HPDE6-E6E7 (cell line): ENCODE measurements around the gene PARVG.

Experiments
- DNase-seq: peaks from one replicate; pipeline ENCODE4 v3.0.0; 2011; ENCODE audit warnings: missing footprints; ENCODE audit errors: extremely low spot score

Gene PARVG

DNA sequence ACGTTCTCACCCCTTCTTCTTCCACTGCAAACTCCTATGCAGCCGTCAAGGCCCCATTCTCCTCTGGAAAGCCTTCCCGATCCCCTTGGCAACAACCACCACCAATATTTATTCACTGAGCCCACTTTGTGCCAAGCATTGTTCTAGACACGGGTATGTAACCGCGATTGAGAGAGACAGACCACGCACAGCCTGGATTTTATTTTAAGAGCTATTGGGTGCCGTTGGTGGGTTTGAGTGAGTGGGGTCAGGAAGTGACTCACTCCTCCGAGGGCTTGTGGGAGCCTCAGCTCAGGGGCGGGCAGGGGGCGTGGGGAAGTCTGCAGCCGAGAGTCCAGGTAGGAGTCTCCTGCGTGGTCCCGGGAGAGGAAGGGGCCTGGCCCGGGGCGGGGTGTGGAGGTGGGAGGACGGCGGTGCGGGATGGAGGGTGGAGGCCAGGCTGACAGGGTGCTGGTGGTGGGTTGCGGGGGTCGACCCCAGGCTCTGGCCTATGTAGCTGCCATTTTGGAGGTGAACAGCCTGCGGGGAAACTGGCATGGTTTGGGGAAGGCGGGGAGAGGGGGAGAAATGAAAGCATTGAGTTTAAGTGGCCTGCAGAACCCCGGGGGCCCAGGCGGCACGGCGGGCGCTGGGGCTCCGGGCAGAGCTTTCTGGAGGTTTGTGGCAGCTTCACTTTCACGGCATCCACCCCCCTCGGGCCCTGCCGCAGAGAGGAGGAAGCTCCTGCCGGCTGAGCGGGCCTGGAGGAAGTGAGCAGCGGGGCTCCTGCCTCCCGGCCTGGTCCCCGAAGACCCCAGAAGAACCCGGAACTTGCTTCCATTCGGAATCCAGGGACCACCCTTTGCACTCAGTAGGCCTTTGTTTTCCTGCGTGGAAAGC, 547 bp downstream of the PARVG start:
- no peak for DNase-seq

DNA sequence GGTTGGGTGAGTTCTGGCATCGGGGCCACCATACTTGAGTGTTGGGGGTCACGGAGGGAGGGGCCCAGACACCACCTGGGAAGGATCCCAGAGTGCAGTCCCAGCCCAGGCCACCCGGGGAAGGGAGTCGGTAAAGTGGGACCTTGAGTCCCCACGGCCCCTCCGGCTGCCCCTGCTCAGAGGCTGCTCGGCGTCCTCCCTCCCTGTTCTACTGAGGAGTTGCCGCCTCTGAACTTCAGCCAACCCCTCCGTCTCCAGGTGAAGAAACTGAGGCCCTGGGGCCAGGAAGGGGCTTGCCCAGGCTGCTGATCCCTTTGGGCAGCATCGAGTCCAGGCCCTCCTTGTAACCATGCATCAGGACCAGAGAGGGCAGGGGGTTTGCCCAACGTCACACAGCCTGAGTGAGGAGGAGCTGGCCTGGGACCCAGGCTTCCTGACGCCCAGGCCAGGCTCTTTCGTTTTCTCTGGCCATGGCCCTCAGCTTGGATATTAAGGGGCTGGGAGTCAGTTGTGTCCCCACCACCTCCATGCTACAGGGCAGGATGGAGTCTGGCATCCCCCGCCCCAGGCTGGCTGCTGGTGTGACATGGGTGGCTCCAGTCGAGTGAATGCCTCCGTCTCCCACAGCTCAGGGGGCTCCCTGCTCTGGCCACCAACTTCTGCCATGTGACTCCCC, 1.3 kb downstream of the PARVG start:
- no peak for DNase-seq

DNA sequence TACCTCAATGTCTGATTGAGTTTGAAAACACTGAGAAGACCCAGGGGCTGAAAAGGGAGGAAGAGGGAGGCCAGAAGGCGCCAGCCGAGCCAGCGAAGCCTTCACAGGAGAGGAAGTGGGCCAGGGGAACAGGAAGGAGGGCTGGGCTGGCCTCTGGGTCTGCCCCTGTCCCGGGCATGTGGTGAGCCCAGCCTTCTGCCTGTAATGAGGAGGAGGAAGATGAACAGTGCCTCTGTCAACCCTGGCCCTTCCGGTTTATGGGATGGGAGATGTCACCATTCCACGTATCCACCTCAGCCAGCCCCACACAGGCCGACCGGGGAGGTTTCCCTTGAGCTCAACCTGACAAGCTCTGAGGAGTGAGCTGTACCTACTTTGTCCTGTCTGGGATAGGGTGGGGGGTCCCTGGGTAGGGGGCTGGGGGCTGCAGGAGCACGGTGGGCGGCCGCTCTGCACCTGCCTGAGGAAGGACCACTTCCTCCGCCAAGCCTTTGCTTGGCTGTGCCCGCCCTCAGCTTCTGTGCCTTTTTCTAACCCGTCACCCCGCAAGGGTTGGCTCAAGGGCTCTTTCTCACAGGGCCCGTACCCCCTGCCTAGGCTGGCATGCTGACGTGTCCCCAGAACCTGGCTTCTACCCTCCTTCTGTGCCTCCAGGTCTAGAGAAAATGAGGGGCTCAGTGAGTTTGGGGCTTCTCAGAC, 2.0 kb downstream of the PARVG start:
- no peak for DNase-seq

DNA sequence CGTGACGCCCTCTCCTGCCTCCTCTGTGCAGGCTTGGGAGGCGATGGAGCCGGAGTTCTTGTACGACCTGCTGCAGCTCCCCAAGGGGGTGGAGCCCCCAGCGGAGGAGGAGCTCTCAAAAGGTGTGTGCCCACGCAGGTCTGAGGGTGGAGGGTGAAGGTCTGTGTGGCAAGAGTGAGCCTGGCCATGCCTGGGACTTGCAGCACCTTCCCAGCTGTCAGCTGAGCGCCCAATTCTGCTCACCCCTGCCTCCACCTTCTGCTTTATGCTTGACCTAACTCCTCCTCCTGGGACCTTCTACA, 2.5 kb downstream of the PARVG start:
- DNase-seq = no peak

DNA sequence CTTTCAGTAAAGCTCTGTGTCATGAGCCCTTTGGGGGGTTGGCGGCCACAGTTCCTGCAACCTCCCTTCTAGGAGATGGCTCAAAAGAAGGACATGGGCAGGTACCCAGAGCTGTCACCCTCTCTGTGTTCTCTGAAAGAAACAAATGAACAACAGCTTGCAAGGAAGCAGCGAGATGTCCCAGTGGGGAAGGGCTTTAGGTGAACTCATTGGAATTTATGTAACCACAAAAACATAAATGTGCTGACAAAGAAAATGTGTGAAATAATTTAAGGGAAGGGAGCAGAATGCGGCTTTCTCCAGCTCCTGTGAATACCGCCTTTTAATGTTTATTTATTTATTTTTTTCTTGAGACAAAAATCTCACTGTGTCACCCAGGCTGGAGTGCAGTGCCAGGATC, 3.3 kb downstream of the PARVG start:
- no peak for DNase-seq

DNA sequence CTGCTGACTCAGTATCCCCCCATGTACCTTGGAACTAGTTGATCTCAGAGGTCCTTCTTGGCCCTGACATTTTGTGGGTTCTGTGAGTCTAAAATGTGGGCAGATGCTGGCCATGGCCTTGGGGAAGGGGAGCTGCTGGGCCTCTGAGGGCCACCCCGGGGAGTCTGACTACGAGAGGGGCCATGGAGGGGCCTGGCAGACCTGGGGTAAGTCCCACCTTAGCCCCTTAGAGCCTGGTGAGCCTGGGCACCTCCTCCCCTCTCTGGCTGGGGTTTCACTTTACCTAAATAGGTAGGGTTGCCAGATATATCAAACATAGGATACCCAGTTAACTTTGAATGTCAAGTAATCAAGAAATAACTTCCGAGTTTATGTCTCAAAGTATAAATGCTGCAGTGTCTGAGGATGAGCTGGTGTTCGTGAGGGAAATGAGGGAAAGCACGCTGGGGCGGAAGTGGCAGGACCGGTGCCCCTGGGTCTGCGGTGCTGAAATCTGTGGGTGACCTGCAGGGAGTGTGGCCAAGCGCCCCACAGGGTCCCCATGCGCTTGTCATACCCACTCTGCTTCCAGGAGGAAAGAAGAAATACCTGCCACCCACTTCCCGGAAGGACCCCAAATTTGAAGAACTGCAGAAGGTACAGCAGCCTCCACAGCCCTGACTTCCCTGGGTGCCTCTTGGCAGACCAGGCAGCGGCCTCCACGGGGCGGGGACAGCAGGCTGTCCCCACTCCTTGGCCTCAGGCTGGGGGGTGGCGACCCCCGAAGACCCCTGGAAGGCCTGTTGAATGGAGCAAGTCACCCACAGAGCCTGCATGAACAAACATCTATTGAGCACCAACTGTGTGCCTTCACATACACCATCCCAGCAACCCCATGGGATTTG, 4.8 kb downstream of the PARVG start:
- DNase-seq = no peak

DNA sequence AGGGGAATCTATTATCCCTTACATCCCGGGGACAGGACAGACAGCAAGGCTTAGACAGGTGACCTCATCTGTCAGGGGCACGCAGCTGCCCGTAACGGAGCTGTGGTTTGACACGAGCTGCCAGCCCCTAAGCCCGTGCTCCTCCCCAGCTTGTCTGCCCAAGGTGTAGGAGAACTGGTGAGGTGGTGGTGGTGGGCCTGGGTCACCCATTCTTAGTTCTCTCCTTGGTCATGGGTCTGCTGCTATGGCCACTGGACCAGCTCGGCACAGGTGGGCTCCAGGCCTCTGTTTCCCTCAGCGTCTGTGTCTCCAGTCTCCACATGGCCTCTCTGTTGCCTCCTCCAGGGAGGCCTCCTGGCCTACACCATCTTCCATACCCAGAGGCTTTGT, 5.4 kb downstream of the PARVG start:
- DNase-seq = no peak

DNA sequence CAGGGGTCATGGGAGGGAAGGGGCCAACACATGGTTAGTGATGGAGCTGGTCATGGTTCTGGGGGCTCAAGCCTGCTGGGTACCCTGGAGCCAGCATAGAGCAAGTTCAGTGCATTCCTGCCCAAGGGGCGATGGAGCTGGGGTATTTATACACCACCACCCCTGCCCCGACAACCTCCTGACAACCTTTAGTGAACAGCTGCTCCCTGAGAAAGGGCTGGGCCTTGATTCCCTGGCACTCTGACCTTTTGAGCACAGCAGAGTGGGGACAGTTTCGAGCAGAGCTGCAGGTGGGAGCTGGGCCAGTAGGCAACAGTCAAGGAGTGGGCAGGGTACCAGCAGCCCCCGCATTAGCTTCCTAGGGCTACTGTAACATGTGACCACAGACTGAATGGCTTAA, 6.0 kb downstream of the PARVG start:
- DNase-seq = no peak

DNA sequence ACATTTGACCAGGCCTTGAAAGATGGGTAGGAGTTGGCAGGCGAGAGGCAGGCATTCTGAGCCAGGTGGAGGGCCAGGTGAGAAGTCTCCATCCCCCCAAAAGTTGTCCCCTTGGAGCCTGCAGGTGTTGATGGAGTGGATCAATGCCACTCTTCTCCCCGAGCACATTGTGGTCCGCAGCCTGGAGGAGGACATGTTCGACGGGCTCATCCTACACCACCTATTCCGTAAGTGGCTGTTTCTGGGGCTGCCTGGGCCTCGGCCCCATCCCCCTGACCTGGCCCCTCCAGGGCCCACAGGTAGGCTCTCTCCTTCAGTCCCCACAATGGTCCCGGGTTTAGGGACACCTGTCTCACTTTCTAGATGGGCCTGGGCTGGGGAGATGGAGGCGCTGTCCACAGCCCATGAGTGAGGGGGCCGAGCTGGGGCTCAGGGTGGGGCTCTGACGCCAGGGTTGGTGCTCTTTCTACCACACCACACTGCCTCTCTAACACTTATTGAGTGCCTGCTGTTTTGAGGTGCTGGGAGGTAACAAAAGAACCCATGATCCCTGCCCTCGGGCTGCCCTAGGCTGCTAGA, 7.0 kb downstream of the PARVG start:
- DNase-seq = no peak

DNA sequence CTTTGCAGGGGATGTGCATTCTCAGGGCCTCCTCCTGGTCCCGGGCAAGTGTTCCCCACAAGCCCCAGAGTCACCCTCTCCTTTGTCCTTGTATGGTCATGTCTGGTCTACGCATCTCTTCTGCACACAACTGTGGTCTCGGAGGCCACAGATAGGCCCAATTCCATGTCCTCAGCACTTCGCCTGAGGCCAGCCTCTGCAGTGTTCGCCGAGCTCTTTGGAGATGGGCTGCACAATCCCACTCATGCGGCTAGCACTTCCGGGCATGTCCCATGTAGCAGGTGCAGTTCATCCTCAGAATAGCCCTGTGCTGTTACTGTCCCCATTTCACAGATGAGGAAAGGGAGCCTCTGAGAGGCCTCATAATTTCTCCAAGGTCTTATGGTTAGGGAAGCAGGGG, 7.6 kb downstream of the PARVG start:
- DNase-seq = no peak

DNA sequence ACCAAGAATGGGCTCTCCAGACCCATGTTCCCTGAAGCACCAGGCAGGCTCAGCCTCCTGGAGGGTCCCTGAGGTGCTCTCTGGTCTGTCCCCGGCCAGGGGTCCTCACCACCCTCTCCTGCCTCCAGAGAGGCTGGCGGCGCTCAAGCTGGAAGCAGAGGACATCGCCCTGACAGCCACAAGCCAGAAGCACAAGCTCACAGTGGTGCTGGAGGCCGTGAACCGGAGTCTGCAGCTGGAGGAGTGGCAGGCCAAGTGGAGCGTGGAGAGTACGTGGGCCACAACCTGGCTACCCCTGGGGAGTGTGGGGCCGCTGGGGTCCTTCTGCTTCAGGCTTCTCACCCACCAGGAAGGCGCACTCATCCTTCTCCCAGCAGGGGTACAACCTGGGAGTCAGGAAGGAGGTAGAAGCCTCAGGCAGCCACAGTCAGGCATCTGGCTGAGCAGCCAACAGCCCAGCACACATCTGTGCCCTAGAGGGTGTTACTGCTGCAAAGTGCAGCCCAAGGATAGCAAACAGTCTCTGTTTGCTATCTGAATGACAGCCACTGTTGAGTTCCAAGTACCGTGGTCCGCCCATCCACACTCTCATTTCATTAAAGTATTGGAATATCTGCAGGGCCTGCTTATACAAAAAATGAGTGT, 8.4 kb downstream of the PARVG start:
- DNase-seq = no peak

DNA sequence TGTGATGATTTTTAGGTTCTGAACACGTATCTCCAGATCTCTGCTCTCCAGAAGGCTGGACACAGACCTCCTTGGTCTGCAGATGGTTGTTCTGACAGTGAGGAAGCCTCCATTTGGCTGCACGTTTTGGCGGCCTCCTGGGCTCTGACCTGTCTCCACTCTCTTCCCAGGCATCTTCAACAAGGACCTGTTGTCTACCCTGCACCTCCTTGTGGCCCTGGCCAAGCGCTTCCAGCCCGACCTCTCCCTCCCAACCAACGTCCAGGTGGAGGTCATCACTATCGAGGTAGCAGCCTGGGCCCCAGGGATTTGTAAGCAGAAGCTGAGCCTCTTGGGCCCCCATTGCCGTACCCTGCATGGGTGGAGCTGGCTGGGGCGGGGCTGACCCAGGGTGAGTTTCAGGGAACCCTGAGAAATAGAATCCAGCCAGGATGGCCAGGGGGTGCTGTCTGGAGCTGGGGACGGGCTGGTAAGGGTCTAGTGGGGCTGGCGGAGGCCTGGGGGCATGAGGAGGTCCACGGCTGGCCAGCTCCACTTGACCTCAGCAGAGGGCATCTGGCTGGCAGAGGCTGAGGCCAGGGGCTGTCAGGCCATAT, 9.8 kb downstream of the PARVG start:
- no peak for DNase-seq

DNA sequence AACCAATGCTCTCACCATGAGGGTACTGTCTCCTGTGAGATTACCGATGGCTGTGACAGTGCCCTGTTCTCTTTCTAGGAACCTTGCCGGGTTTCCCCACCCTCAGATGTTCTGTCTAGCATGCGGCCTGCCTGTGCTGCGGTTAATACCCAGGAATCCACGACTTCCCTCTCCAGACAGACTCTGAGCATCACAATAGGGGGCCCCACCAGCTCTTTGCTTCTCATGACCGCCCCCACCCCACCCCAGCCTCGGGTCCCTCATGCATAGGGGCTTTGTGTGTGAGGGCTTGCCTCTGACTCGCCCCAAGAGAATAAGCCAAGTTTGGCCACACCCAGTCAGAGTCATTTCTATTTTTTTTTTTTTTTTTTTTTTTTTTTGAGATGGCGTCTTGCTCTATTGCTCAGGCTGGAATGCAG, 10.3 kb downstream of the PARVG start:
- DNase-seq = no peak

DNA sequence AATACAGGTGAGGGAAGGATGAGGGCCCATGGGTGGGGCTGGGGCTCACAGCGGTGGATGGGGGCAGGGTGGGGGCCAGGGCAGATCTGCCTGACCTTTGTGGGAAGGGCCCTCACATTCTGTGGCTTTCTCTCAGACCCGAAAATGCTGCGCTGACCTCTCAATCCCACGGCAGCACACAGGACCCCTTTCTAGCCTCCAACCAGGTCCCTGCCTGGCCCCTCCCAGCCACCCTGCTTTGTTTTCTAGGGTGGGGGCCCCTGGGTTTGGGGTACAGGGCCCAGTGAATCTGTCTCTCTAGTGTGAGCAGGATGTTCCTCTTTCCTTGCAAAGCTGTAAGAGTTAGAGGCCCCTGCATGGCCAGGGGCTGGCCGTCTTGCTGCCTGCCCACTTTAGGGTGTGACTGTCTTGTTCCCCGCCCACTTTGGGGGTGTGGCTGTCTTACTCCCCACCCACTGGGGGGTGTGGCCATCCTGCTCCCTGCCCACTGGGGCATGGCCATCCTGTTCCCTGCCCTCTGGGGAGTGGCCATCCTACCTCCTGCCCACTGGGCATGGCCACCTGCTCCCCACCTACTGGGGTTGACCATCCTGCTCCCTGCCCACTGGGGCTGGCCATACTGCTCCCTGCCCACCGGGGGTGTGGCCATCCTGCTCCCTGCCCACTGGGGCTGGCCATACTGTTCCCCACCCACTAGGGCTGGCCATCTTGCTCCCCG, 11.5 kb downstream of the PARVG start:
- no peak for DNase-seq

DNA sequence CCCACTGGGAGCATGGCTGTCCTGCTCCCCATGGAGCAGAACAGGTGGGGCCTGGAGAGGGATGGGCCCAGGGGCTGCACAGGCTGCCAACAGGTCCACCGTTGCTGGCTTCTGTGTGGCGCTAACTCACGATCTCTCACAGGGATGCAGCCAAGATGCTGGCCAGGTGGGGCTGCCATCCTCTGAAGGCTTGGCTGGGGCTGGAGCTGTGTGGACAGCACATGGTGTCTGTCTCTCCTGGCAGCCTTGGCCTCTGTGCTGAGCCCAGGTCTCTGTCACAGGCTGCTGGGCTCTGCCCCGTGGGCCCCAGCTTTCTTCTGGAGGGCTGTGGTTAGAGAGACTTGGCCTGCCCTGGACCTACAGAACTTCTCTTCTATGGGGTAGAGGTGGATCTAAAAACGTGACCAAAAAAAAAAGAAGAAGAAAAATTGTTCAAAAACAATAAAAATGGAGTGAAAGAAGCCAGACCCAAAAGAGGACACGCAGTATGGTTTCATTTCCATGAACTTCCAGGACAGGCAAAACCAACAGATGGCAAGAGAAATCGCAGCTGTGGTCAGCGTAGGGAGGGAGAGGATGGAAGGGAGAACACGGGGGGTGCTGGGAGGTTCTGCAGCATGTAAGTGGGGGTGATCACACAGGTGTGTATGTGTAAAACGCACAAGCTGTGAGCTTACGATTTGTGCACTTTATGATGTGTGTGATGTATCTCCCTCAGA, 12.2 kb downstream of the PARVG start:
- DNase-seq = no peak

DNA sequence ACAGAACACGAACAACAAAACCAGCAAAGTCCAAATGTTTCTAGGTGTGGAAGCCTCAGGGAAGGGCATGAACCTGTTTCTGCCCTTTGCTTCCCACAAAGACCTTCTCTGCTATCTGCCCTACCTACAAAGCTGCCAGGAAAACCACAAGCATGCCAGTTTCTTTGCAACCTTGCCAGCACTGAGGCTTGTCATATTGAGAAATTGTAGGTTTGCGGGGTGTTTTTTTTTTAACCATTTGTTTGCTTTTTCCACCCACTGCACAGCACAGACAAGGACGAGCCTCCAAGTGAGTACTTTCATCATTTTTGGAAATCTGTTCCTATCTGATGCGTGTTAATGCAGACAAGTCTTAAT, 12.8 kb downstream of the PARVG start:
- DNase-seq = no peak

DNA sequence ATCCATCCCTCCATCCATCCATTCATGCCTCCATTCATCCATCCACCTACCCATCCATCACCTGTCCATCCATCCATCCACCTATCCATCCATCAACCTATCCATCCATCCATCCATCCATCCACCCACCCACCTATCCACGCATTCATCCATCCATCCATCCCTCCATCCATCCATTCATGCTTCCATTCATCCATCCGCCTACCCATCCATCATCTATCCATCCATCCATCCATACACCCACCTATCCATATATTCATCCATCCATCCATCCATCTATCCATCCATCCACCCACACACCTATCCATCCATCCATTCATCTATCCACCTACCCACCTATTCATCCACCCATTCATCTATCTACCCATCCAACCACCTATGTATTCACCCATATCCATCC, 13.8 kb downstream of the PARVG start:
- DNase-seq = no peak

DNA sequence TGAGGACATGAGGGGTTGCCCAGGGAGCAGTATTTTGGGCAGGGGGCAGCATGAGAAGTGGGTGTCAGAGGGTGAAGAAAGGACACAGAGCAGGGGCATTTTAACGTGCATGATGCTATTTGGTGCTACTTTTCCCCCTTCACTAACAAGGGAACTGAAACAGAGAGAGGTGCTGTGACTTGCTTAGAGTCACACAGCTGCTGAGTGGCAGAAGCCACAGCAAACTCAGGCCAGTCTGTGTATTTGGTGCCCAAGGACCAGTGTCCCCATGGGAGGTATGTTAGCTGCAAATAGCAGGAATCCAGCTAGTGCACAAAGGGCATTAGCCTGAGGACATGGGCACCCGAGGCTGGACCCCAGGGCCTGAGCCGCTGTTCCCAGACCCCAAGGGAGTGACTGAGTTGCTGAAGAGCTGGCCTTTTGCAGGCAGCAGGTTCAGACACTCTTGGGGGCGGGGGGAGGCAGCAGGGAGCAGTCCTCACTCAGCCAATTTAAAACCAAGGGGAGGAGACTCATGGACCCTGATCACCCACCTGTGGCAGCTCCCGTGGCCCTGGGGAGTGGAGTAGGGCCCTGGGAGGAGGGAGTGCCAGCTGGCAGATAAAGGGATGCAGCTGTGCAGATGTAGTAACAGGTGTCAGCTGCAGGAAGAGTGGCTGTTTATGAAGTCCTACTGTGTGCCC, 14.6 kb downstream of the PARVG start:
- DNase-seq = no peak

DNA sequence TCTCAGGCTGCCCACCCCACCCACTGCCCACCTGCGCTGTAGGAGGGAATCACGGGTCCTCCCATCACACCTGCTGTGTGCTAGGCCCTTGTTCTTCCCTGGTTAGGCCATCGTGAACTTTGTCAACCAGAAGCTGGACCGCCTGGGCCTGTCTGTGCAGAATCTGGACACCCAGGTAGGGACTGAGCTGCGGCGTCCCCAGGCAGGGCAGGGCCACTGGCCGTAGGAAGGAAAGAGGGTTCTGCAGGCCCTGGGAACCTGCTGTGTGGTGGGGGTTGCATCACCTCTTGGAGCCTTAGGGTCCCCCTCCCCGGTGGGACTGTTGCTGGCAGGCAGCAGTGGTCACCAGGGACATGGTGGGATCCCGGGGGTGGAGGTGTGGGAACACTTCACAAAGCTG, 15.5 kb downstream of the PARVG start:
- no peak for DNase-seq
